CD4-positive, alpha-beta T cell treated with Interleukin-4 for 4 hours (primary cell): ENCODE data around the gene HS3ST4.
"Not testable (repeated sequence)": the region's sequence is repeated elsewhere in the genome, so short reads cannot be mapped to it uniquely, and the experiment has no call there.

Source experiments
- DNase-seq: peaks from one replicate; pipeline ENCODE4 v3.0.0-alpha.2; 2020

Gene HS3ST4

GRCh38 chr16:25734430-25735385 lies 42.9 kb downstream of the HS3ST4 start:
- DNase-seq = no peak

- DNase-seq = no peak
Measured at GRCh38 chr16:25735645-25736044, 43.9 kb downstream of the HS3ST4 start.

- no peak for DNase-seq
Measured at GRCh38 chr16:25747160-25747758, 55.5 kb downstream of the HS3ST4 start.

- DNase-seq = no peak
Measured at GRCh38 chr16:25748092-25748654, 56.4 kb downstream of the HS3ST4 start.

GRCh38 chr16:25750488-25751216 lies 58.9 kb downstream of the HS3ST4 start:
- no peak for DNase-seq

- DNase-seq = no peak
Measured at GRCh38 chr16:25751230-25751835, 59.6 kb downstream of the HS3ST4 start.

- DNase-seq = no peak
Measured at GRCh38 chr16:25764466-25764865, 72.7 kb downstream of the HS3ST4 start.

GRCh38 chr16:25771216-25771615 lies 79.5 kb downstream of the HS3ST4 start:
- no peak for DNase-seq

GRCh38 chr16:25771812-25772568 lies 80.2 kb downstream of the HS3ST4 start:
- no peak for DNase-seq

GRCh38 chr16:25776214-25776613 lies 84.5 kb downstream of the HS3ST4 start:
- DNase-seq = not testable (repeated sequence)

- no peak for DNase-seq
Measured at GRCh38 chr16:25783226-25783625, 91.5 kb downstream of the HS3ST4 start.

- no peak for DNase-seq
Measured at GRCh38 chr16:25785361-25785760, 93.6 kb downstream of the HS3ST4 start.

- no peak for DNase-seq
Measured at GRCh38 chr16:25786748-25787147, 95.0 kb downstream of the HS3ST4 start.

GRCh38 chr16:25788637-25789036 lies 96.9 kb downstream of the HS3ST4 start:
- DNase-seq = no peak

GRCh38 chr16:25796239-25796638 lies 104.5 kb downstream of the HS3ST4 start:
- no peak for DNase-seq

GRCh38 chr16:25798065-25798464 lies 106.3 kb downstream of the HS3ST4 start:
- DNase-seq = no peak

- no peak for DNase-seq
Measured at GRCh38 chr16:25799816-25800215, 108.1 kb downstream of the HS3ST4 start.

GRCh38 chr16:25812215-25812614 lies 120.5 kb downstream of the HS3ST4 start:
- DNase-seq = no peak

GRCh38 chr16:25817295-25817694 lies 125.5 kb downstream of the HS3ST4 start:
- DNase-seq = no peak

GRCh38 chr16:25817876-25818275 lies 126.1 kb downstream of the HS3ST4 start:
- no peak for DNase-seq

- DNase-seq = no peak
Measured at GRCh38 chr16:25823891-25824290, 132.1 kb downstream of the HS3ST4 start.

GRCh38 chr16:25827709-25828108 lies 135.9 kb downstream of the HS3ST4 start:
- DNase-seq = no peak
